Islet precursor cell (in vitro differentiated cells): ENCODE data around the gene CASP10.

Experiments
- DNase-seq: peaks from one replicate; pipeline ENCODE4 v3.0.0-alpha.2; 2018

Gene CASP10

GRCh38 chr2:201263779-201264178, 80.8 kb downstream of the CASP10 start:
- DNase-seq = no peak

GRCh38 chr2:201264472-201265173, 81.7 kb downstream of the CASP10 start:
- DNase-seq = no peak

DNA sequence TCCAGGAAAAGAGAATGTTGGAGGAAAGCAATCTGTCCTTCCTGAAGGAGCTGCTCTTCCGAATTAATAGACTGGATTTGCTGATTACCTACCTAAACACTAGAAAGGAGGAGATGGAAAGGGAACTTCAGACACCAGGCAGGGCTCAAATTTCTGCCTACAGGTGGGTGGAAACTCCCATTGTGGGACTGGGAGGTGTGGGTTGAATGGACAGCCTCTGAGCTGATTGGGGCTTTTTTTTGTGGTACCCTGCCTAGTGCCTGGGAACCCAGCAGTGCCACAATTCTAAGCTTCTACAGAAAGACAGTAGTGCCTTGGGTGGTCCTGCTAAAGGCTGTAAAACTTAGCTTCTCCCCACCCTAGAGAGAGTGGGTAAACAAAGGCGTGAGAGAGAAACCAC, 83.7 kb downstream of the CASP10 start:
- no peak for DNase-seq

DNA sequence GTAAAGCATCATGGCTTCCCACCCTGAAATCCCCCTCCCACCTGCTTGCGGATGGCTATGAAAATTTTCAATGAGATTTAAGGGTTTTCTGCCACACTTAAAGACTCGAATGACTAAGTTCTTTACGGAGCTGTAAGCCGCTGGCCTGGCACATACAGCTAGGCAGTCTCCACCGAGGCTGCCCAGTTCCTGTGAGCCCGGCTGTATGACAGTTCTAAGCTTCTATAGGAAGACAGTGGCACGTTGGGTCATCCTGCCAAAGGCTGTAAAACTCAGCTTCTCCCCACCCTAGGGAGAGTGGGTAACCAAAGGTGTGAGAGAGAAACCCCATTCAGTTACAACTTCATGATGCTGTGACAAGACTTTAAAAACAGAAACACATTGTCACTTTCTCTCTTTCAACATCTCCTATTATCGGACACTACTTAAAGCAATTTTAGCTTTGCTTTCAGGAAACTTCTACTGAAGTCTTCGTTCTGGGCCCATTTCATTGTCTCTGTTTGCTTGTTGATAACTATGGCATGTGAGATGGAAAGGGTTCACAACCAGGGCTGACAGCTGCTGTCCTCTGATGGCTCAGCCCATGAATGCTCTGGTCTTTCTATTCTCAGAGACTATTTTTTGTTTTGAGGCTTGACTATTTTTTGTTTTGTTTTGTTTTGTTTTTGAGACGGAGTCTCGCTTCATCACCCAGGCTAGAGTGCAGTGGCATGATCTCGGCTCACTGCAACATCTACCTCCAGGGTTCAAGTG, 84.5 kb downstream of the CASP10 start:
- DNase-seq = no peak

- no peak for DNase-seq
Measured at GRCh38 chr2:201269764-201270163, 86.8 kb downstream of the CASP10 start.

- DNase-seq = no peak
Measured at GRCh38 chr2:201270293-201271001, 87.5 kb downstream of the CASP10 start.

- DNase-seq = no peak
Measured at GRCh38 chr2:201271917-201272316, 89.0 kb downstream of the CASP10 start.

GRCh38 chr2:201273330-201273983, 90.5 kb downstream of the CASP10 start:
- DNase-seq = no peak

- no peak for DNase-seq
Measured at GRCh38 chr2:201275069-201275468, 92.1 kb downstream of the CASP10 start.

- DNase-seq = no peak
Measured at GRCh38 chr2:201275990-201276389, 93.0 kb downstream of the CASP10 start.

- no peak for DNase-seq
Measured at GRCh38 chr2:201276511-201276910, 93.6 kb downstream of the CASP10 start.
